Effector memory CD4-positive, alpha-beta T cell (primary cell): ENCODE results near the gene CTSO.

Experiments used
- DNase-seq, 3 donors: peaks; one replicate each; pipeline ENCODE4 v3.0.0-alpha.2; 2020
- H3K27ac ChIP-seq: 2 replicates; pipeline ENCODE4 v1.7.0; 2013; ENCODE audit warnings: mild to moderate bottlenecking, low read length, moderate library complexity; ENCODE audit not compliant: insufficient read depth, poor library complexity, severe bottlenecking
- H3K27me3 ChIP-seq: replicated peaks from 2 replicates; pipeline ENCODE4 v1.7.0; 2013; ENCODE audit warnings: mild to moderate bottlenecking, low read length; ENCODE audit not compliant: insufficient read depth, control insufficient read depth, poor library complexity, severe bottlenecking
- H3K36me3 ChIP-seq: 2 replicates; pipeline ENCODE4 v1.7.0; 2013; ENCODE audit warnings: mild to moderate bottlenecking, low read length, moderate library complexity; ENCODE audit not compliant: control insufficient read depth, insufficient read depth
- H3K4me1 ChIP-seq: 2 replicates; pipeline ENCODE4 v1.7.0; 2013; ENCODE audit warnings: low read length, mild to moderate bottlenecking; ENCODE audit not compliant: control insufficient read depth, insufficient read depth, poor library complexity, severe bottlenecking
- H3K4me3 ChIP-seq: 2 replicates; pipeline ENCODE4 v1.7.0; 2013; ENCODE audit warnings: low read length, low read depth, mild to moderate bottlenecking; ENCODE audit not compliant: insufficient read depth, poor library complexity, severe bottlenecking
- H3K9me3 ChIP-seq: 2 replicates; pipeline ENCODE4 v1.7.0; 2013; ENCODE audit warnings: mild to moderate bottlenecking, low read length, moderate library complexity; ENCODE audit not compliant: control insufficient read depth

The CTSO gene

GRCh38 chr4:155973639-155974475 lies 20.2 kb upstream of the CTSO start:
- no peak overlapping the region for H3K27ac ChIP-seq
- DNase-seq = no peak
- H3K9me3 ChIP-seq = no peaks in the 10 kb centered on the region
- no peaks in the 10 kb centered on the region for H3K27me3 ChIP-seq
- no peaks in the 10 kb centered on the region for H3K4me1 ChIP-seq
- no peak overlapping the region for H3K4me3 ChIP-seq
- no peaks in the 10 kb centered on the region for H3K36me3 ChIP-seq

GRCh38 chr4:155972098-155972497 lies 18.4 kb upstream of the CTSO start:
- Histone ChIP-seq H3K9me3 (no peaks in the 10 kb centered on the region), H3K27ac (no peak overlapping the region), H3K27me3 (no peaks in the 10 kb centered on the region), H3K4me3 (no peak overlapping the region), H3K36me3 (no peaks in the 10 kb centered on the region), H3K4me1 (no peaks in the 10 kb centered on the region)
- no peak for DNase-seq

- Histone ChIP-seq H3K27me3 (no peaks in the 10 kb centered on the region), H3K9me3 (no peaks in the 10 kb centered on the region), H3K4me1 (no peaks in the 10 kb centered on the region), H3K36me3 (no peaks in the 10 kb centered on the region), H3K4me3 (no peak overlapping the region), H3K27ac (no peak overlapping the region)
- no peak for DNase-seq
These were observed 13.2 kb upstream of the CTSO start for GRCh38 chr4:155966731-155967395.

- no peaks in the 10 kb centered on the region for H3K27me3 ChIP-seq
- no peaks in the 10 kb centered on the region for H3K9me3 ChIP-seq
- no peaks in the 10 kb centered on the region for H3K36me3 ChIP-seq
- H3K4me1 ChIP-seq = no peaks in the 10 kb centered on the region
- DNase-seq = no peak
- H3K4me3 ChIP-seq = no peak overlapping the region
- no peak overlapping the region for H3K27ac ChIP-seq
These were observed 12.5 kb upstream of the CTSO start for GRCh38 chr4:155966171-155966570.

GRCh38 chr4:155964016-155964891 lies 10.6 kb upstream of the CTSO start:
- no peaks in the 10 kb centered on the region for H3K36me3 ChIP-seq
- no peaks in the 10 kb centered on the region for H3K9me3 ChIP-seq
- H3K4me1 ChIP-seq = no peaks in the 10 kb centered on the region

GRCh38 chr4:155962767-155963166 lies 9.1 kb upstream of the CTSO start:
- DNase-seq = no peak
- Histone ChIP-seq H3K27me3 (no peaks in the 10 kb centered on the region), H3K4me3 (no peak overlapping the region), H3K4me1 (no peaks in the 10 kb centered on the region), H3K36me3 (no peaks in the 10 kb centered on the region), H3K27ac (no peak overlapping the region), H3K9me3 (no peaks in the 10 kb centered on the region)

More at GRCh38 chr4:155964016-155964891, 10.6 kb upstream of the CTSO start:
- Histone ChIP-seq H3K27ac (no peak overlapping the region), H3K4me3 (no peak overlapping the region), H3K27me3 (no peaks in the 10 kb centered on the region)
- no peak for DNase-seq

- Histone ChIP-seq H3K36me3 (no peaks in the 10 kb centered on the region), H3K27ac (no peak overlapping the region), H3K9me3 (no peaks in the 10 kb centered on the region), H3K27me3 (no peaks in the 10 kb centered on the region), H3K4me1 (no peaks in the 10 kb centered on the region), H3K4me3 (no peak overlapping the region)
- DNase-seq = no peak
These were observed 7.9 kb upstream of the CTSO start for GRCh38 chr4:155961575-155961974.

- Histone ChIP-seq H3K27ac (no peak overlapping the region), H3K36me3 (no peaks in the 10 kb centered on the region), H3K4me3 (no peak overlapping the region), H3K4me1 (no peaks in the 10 kb centered on the region), H3K27me3 (no peaks in the 10 kb centered on the region), H3K9me3 (no peaks in the 10 kb centered on the region)
- no peak for DNase-seq
These were observed 6.9 kb upstream of the CTSO start for GRCh38 chr4:155960522-155960921.

DNA sequence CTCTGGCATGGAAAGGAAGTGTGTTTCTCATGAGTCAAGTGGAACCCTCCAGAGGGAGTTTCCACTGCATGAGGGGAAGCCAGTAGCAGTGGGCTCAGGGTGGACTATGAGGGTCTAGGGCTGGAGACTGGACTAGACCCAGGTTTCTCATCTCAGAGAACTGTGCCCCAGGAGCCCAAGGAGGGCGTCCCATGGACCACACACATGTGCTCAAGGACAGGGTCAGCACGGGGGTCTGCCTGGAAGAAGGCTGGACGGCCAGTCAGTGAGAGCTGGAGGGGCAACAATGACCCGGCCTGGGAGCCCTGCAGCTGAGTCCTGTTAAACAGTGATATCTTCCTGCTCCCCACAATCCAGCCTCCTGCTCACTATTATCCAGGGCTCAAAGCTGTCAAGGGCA lies 5.8 kb upstream of the CTSO start:
- Histone ChIP-seq H3K4me3 (no peak overlapping the region), H3K27ac (no peak overlapping the region), H3K36me3 (no peaks in the 10 kb centered on the region), H3K9me3 (no peaks in the 10 kb centered on the region), H3K27me3 (no peaks in the 10 kb centered on the region), H3K4me1 (no peaks in the 10 kb centered on the region)
- no peak for DNase-seq
